GM21526 (cell line): ENCODE results near the gene COX7A2.
A peak's percentile ranks its signal among the peaks of the same experiment; 100 is the strongest.

Experiments used
- ATAC-seq: cut with Tn5 transposase; IDR thresholded peaks from one replicate; pipeline ENCODE4 v1.9.1; 2021; ENCODE audit warnings: moderate library complexity; ENCODE audit not compliant: unreplicated experiment, low FRiP score

Gene COX7A2

DNA sequence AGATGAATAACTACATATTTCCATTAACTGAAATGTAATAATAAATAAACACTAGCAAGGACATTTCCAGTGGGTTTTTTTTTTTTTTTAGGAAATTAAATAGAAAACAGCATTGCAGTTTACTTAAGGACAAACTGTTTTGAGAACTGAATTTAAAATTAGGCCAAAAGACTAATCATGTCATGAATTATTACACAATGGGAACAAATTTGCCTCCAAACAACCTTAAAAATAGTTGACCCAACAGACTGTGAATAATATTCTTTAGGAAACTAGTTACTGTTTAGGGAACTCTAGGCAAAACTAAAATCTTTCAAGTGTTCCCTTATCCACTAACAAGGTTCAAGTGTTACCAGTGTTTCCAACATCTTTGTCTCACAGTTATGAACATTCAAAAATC, 21.3 kb downstream of the COX7A2 start:
- no peak for ATAC-seq

DNA sequence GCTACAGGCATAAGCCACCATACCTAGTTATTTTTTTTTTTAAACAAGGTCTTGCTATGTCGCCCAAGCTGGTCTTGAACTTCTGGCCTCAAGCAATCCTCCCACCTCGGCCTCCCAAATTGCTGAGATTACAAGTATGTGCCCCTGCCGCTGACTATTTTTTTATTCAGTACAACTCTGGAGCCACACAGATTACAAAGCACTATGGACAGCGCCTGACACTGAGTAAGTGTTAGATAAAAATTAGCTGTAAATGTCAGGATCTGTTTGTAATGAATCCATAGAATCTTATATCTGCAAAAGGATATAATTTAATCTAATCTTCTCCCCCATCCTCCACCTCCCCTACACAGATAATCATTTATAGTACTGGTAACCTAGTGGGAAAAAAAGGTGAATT, 22.5 kb downstream of the COX7A2 start:
- no peak for ATAC-seq

DNA sequence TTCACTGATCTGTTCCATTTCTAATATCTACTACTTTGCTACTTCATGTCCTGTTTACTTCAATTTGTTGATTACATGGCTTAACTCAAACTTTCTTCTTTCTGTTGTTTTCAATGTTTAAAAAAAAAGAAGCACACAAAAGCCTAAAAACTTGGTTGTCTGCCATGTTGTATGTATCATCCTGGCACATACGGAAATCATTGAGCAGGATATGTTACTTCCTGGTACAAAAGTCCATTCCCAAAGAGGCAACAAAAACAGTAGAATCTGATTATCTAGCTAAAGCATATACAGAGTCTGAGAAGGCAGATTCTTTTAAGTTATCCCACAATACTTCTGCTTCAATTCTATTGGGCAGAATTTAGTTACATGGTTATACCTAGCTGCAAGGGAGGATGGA, 23.2 kb downstream of the COX7A2 start:
- ATAC-seq, result no peak

DNA sequence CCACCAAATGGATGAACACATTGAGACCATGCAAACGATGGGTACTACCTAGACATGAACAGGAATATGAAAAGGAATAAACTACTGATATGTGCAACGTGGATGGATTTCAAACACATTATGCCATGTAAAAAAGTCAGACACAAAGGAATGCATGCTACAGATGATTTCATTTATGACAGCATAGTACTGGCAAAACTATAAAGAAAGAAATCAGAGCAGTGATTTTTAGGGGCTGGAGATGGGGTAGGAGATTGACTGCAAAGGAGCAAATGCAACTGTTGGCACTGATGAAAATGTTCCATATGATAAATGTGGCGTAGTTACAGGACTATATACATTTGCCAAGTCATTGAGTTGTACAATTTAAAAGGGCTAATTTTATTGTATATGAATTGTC, 24.3 kb downstream of the COX7A2 start:
- ATAC-seq, result no peak

DNA sequence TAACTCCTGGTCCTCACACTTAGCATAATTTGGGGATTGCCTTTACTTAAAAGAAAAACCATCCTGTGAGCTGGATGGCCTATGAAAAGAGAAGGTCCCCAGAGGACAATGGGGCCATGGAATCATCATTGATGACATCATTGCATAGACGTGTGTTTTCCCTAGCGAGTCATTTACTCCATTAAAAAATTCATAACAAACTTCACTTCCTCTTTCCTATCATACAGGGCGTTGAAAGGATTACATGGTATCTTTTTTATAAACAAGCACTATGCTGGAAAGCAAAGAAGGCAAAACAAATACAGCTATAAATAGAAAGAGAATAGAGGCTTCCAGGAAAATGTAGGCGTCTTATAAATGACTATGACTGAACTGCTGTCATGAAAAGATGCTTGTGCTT, 26.4 kb downstream of the COX7A2 start:
- no peak for ATAC-seq

DNA sequence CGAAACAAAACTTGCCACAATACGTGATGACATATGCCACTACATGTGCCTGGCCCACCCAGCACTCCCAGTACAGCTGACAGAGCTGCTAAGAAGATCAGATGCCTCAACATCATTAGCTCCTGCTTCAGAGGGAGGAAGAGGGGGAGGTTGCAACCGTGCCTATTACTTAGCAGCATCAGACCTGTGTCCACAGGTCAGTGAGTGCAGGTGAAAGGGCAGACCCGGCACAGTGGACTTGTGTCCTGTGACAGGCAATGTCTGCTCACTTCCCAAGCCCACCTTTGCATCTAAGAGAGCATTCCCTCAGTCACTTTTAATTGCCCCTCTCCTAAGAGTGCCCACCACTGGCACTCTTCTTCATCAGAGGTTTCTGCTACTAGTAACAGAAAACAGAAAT, 28.3 kb downstream of the COX7A2 start:
- ATAC-seq, result no peak

DNA sequence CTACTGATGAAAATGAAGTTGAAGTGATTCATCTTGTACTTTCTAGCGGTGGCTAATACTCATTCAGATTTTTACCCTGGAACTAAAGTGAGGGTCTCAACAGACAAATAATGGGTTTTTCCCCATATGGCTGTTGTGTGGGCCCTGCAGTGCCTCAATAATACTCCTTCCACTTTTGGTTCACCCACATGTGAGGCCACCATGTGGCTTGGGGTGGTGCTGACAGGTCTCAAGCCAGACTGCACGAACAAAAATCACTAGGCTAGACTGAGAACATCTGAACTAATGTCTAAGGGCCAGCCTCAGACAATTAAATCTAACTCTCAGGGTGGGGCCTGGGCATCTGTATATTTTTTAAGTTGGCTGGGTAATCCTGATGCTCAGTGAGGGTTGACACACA, 29.9 kb downstream of the COX7A2 start:
- no peak for ATAC-seq

DNA sequence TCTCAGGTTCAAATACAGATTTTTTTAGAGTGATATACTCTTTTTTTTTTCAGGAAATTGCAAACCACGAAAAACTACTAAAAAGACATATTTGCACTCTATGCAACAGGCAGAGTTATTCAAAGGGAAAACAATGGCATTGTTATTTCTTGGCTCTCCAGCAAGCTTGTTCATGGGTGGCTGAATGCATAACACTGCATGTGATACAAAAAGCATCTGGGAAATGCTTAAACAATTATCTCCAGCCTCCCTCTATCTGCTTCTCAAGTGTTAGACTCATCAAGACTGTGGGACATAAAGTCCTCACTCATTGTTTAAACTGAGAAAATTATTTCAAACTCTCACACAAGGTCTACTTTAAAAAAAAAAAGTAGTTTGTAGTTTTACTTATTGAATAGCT, 30.5 kb downstream of the COX7A2 start:
- no peak for ATAC-seq

DNA sequence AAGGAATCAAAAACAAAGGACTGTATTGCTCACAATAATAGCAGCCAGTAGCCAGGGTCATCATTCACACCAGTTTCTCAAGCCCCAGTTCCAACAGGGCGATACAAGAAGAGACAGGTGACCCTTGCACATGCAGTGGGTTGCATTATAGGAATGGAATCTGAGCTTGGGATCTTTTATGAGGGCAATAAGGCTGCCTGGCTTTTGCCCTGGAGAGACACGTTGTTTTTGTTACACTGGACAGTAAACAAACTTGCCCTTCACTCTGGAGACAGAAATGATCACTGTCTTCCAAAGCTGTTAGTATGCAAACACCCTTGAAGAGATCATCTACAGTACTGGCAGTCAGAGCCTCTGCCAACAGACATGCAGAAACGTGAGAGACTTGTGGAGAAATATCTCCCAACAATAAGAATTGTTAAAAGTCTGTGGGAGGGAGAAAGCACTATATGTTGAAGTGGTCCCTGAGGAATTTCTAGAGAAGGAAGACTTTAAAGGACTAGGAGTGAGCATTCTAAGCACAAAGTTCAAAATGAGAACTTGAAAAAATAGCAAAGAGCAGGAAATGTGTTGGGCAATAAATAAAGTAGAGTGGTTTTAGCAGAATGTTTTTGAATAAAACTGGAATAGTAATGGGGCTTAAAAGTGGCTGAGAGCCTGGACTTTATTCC, 31.5 kb downstream of the COX7A2 start:
- no peak for ATAC-seq

DNA sequence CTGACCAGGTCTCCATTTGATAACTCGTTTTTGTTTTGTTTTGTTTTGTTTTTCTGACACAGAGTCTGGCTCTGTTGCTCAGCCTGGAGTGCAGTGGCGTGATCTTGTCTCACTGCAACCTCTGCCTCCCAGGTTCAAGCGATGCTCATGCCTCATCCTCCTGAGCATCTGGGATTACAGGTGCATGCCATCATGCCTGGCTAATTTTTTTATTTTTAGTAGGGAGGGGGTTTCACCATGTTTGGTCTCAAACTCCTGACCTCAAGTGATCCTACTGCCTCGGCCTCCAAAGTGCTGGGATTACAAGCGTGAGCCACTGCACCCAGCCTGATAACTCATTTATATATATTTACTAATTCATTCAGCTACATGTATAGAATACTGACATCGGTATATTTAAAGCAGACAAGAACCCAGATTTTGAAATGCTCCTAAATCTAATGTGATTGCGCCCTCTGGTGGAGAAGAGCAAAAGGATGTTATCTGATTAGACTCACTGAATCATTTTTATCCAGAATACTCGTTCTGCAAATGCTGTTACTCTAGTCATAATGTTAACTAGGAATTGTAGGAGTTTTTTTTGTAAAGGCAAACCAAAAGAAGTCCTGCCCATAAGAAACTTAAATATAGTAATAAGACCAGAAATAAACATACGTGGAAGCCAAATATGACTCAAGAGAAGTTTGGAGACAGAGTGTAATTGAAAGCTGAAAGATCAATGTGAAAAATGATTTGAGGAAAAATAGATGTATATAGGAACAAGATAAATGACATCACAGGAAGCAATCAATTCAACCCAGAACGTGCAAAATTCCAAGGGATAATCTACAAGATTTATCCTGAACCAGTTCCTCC, 32.5 kb downstream of the COX7A2 start:
- no peak for ATAC-seq

DNA sequence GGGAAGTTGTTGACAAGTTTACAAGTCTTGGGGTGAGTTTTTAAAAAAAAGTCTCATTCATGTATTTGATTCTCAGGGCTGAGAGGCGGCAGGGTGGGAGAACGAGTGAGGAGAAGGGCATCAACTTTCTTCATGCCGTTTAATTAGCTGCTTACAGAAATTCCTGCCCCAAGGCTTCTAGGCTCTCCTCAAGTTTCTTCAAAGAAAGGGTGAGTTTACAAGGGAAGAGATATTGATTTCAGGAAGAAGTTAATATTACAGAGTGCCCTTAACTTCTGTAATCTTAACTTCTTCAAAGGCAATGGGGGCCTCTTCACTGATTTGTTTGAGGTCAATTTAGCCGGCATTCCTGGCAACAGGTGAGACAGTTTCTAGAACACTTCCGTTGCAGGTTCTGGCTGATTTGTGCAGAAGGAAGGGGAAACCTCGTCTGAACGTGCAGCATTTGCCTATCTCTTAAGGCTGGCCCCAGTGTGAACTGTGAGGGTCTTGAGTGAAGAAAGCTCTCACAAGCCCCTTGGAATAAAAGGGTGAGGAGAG, 34.3 kb downstream of the COX7A2 start:
- no peak for ATAC-seq

DNA sequence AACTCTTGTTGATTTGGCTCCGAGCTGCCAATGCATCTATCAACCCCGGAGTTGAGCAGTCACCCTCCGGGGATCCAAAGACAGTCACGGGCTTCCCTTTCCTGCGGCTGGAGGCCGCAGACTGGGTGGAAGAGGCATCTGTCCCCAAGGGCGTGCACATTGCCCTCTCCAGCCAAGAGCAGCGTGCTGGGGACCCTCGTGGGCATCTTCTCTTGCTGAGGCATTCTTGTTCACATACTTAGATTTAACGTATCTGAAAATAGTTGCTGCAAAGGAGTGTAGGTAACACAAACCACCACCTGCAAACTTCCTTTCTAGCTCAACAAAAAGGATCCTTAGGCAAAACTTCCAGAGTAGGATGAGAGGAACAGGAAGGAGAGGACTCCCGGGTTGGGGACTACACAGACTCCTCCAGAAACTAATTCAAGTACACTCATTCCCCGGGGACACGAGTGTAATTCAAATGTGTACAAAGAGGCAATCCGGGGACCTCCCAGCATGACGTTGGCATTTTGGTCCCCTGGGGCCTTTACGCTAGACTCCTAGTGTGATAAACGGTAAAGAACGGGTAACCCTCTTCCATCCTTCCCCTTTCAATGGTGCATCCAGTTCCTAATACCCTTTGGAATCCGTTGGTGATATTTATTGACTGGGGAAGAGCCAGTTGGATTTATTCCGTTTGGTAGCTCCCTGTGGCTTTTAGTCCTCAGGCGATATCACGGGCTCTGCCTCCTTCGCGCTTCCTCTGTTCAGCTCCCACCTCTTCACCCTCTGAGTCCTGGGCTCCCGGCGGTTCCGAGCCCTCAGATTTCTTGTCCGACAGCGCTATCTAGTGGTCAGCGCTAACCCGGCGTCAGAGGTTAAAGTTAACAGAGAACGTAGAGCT, 35.1 kb downstream of the COX7A2 start:
- ATAC-seq, result peak; percentile 73

DNA sequence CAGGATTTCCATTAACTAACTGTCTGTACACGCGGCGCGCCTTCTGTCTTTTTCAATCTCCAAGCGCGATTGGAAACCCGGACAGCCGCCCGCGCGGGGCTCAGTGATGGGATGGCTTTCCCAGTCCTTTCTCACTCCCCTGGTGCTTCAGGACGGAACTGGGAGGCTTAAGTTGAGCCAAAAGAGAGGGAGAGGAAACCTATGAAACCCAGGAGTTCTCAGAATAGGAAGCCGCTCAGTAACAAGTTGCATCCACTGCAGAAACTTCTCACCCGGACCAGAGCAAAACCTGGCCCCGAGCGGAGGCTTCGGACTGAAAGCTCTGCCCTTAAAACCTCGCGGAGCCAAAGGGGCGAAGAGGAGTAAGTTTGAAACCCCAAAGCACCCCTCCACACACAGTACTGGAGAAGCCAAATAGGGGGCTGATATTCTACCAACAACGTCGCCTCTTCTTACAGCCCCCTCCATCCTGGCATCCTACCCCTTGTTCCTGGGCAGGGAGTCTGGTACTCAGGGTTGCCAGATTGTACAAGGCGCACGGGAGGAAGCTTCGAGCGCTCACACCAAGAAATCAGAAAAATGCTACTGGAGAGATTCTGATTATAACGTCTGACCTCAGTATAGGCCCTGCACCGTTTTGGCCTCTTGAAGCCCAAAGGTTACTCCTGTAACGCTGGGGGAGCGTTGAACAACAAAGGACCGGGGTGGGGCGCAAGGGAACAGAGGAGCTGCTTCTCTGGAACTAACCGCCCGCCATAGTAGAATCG, 36.8 kb downstream of the COX7A2 start:
- no peak for ATAC-seq

DNA sequence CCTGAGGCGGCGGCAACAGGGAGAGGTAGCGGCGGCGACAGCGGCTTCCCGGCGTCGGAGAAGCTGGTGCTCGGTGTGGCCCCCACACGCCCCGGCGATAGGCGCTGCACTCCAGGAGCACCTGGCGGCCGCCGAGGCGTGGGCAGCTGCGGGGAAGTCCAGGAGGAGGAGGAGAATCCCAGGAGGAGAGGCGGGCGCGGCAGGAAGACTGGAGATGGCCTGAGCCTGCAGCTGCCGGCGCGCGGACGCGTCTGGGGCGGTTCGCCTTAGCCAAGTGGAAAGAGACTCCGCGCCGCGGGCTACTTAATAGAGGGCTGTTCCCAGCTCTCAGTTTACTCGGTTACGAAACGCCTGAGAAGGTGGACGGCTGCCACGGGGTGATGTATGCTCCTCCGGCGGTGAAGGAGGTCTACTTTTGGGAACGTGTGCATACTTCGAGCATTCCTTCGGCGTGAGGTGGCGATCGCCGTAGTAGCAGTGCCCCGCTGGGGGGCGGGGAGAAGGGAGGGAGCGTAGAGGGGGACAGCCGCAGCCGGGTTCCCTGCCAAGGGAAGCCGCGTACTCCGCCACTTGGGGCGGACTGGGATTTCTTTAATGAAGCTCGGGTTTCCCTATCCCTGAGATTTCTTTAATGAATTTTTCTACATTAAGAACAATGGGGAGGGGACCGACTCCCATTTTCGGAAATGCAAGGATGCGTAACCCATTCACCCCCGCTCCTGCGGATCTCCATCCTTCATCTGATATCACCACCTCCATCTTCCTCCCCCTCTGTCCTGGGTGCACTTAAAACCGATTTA, 37.6 kb downstream of the COX7A2 start, which contains the start of gene COL12A1:
Gene COL12A1, minus strand, starts transcription at position 278 of the 800 bp plus-strand sequence. CDS start 3,261 bp downstream, outside the sequence.
- no peak for ATAC-seq

DNA sequence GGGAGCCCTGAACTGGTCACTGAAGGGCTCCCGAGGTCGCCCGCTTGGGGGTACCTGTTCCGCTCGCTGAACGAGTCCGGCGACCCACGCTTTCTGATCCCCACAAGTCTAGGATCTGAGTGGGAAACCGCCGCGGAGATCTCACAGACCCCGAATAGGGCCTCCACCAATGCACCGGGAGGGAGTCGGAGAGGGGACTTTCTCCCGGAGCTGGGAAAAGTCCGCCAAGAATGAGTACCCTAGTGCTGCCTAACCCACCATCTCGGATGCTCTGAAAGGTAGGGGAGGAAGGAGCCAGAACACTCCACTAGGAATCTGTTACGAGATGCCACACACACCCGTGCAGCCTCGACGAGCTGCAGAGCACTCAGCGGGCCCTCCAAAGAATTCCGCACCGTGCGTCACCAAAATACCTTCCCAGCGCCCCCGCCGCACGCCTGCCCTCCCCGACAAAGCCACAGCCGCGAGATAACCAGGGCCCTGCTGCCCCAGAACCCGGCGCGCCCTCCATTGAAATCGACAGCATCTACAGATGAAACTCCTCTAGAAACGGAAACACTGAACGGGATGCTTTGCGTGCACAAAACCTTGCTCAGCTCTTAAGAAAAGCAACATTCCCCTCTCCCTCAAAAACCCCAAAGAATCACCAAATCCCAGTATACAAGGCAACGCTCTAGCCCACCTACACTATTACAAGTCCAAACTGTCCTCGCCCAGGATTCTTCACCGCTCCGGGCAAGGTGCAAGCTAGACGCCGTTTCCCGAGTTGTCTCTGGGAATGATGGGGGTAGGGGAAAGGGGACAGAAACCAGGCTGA, 38.4 kb downstream of the COX7A2 start:
- ATAC-seq, result no peak

DNA sequence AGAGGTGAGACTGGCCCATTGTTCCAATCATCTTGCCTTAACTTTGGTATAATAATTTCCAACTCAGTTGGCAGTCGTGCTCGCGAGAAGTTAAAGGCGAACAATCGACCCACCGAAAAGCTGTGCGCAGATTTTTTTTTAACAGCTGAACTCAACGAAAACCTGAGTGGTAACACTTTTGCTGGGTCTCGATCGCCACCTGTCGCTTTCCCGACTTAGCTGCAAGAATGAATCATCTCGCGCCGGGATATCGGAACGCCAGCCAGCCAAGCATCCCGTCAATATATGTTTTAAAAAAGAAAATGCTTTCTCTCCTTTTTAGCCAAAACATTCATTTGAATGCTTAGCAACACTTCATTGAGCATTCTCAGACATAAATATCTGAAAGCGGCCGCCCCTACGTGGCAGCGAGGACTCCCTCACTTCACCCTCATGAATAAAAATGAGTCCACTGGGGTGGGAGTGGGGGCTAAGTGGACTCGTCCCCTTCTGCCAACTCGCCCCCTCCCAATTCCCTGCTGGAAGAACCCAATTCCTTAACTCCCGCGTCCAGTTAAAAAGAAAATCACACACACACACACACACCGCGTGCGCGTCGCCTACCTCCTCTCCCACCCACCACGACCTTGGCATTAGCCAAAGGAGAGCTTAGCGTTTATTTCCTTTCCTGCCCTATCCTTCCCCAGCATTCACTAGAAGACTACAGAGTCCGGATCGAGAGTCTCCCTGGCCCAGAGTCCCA, 39.2 kb downstream of the COX7A2 start:
- ATAC-seq, result no peak

DNA sequence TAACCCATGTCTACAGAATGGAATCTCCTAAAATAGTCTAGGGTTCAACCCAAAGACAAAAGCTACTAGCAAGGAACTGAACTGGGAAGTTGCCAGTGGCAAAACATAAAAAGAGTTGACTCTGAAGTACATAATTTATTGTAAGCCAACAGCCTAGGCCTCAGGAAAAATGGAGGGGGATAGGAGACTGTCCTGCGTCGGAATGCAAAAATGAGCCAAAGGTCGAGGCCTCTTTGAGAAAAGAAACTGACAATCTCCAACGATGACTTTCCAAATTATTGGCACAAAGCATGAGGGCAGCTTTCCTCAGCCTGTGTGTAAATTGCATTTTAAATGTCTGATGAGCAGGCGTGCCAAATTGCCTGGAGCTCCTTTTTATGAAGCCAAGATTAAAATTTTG, 39.9 kb downstream of the COX7A2 start:
- no peak for ATAC-seq

DNA sequence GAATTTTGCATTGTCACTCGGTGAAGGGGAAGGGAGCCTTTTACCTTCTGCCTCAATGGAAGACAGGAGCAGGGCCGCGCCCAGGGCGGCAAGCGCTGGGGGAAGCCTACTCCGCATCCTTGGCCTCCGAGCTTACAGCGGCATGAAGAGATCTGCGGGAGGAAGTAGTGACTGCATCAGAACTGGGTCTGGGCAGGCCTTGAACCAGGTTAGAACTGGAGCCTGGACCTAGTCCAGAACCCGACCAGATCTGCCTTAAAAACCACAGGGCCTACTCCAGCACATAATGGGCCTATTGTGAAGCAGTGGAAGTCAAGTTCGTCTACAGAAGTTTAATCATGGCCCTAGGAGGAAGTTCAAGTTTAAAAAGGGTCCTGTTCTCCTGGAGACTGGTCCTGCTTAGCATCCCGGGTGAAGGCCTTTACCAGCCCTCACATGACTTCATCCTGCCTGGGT, 40.9 kb downstream of the COX7A2 start:
- ATAC-seq, result no peak
